T-helper 1 cell (primary cell): Measurements from ENCODE around the gene HABP2.

Source experiments
- DNase-seq, 5 donors: peaks; one replicate each; pipeline ENCODE4 v3.0.0-alpha.2; 2012 to 2020

HABP2 gene

GRCh38 chr10:113609704-113610108 lies 56.9 kb downstream of the HABP2 start:
- no peak for DNase-seq

- DNase-seq: no peak
Measured at GRCh38 chr10:113610631-113611601, 58.1 kb downstream of the HABP2 start.

- DNase-seq: no peak
Measured at GRCh38 chr10:113612154-113612553, 59.3 kb downstream of the HABP2 start.

GRCh38 chr10:113613427-113613826 lies 60.6 kb downstream of the HABP2 start:
- no peak for DNase-seq

- no peak for DNase-seq
Measured at GRCh38 chr10:113613977-113614690, 61.3 kb downstream of the HABP2 start.

- DNase-seq: no peak
Measured at GRCh38 chr10:113616244-113617074, 63.6 kb downstream of the HABP2 start.

GRCh38 chr10:113617086-113617485 lies 64.2 kb downstream of the HABP2 start:
- no peak for DNase-seq

- DNase-seq: no peak
Measured at GRCh38 chr10:113618338-113618737, 65.5 kb downstream of the HABP2 start.

GRCh38 chr10:113619401-113619800 lies 66.5 kb downstream of the HABP2 start:
- DNase-seq: no peak

GRCh38 chr10:113620511-113620910 lies 67.7 kb downstream of the HABP2 start:
- no peak for DNase-seq

- no peak for DNase-seq
Measured at GRCh38 chr10:113620936-113621335, 68.1 kb downstream of the HABP2 start.

GRCh38 chr10:113621799-113622198 lies 68.9 kb downstream of the HABP2 start:
- no peak for DNase-seq

GRCh38 chr10:113622831-113623230 lies 70.0 kb downstream of the HABP2 start:
- DNase-seq: no peak

- DNase-seq: no peak
Measured at GRCh38 chr10:113625461-113626186, 72.8 kb downstream of the HABP2 start.

GRCh38 chr10:113626809-113627355 lies 74.0 kb downstream of the HABP2 start:
- no peak for DNase-seq

GRCh38 chr10:113627836-113628235 lies 75.0 kb downstream of the HABP2 start:
- no peak for DNase-seq

- no peak for DNase-seq
Measured at GRCh38 chr10:113628607-113629153, 75.8 kb downstream of the HABP2 start.

- no peak for DNase-seq
Measured at GRCh38 chr10:113630929-113631533, 78.2 kb downstream of the HABP2 start.

GRCh38 chr10:113631684-113632367 lies 79.0 kb downstream of the HABP2 start:
- DNase-seq: no peak
